GM21390 (cell line): ENCODE results near the gene THRSP.
"Not testable (repeated sequence)": the region's sequence is repeated elsewhere in the genome, so short reads cannot be mapped to it uniquely, and the experiment has no call there.

Experiments
- ATAC-seq: cut with Tn5 transposase; IDR thresholded peaks from one replicate; pipeline ENCODE4 v1.9.1; 2021; ENCODE audit not compliant: unreplicated experiment

The THRSP gene

DNA sequence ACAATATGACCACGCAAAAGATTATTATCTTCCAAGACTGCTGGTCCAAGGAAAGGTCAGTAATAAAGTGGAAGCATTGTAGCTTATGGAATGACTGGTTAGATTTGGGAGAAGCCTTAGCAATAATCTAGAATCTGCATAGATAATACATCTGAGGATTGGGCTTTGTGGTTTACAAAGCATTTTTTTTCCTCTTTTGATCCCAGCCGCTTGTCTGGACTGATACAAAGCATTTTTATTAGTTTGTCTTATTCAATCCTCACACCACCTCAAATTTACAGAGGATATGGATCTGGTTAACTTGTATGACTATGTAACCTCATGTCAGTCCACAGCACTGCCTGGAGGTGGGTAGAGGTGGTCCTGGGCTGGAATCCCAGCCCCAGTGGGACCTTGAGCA is 990 bp upstream of the THRSP start:
- ATAC-seq, result no peak

- ATAC-seq, result no peak
Measured at GRCh38 chr11:78065203-78065602, 1.5 kb downstream of the THRSP start.

DNA sequence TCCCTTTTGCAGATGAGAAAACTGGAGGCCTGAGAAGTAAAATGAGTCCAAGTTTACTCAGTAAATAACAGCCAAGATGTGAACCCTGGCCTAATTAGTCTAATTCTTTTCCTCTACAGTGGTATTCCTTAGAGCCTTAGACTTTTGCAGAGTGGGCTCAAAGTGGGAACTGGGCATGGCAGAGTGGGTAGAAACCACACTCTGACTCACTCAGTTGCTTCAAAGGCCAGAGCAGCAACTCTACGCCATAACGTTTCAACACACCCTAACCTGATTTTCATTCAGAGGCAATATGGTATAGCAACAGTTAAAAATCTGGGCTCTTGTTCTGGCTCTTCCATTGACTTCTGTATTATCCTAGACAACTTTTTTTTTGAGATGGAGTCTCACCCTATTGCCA is 2.8 kb downstream of the THRSP start:
- no peak for ATAC-seq

GRCh38 chr11:78067704-78068103 is 4.0 kb downstream of the THRSP start:
- no peak for ATAC-seq

- no peak for ATAC-seq
Measured at GRCh38 chr11:78069465-78069864, 5.8 kb downstream of the THRSP start.

GRCh38 chr11:78070621-78071020 is 7.0 kb downstream of the THRSP start:
- no peak for ATAC-seq

DNA sequence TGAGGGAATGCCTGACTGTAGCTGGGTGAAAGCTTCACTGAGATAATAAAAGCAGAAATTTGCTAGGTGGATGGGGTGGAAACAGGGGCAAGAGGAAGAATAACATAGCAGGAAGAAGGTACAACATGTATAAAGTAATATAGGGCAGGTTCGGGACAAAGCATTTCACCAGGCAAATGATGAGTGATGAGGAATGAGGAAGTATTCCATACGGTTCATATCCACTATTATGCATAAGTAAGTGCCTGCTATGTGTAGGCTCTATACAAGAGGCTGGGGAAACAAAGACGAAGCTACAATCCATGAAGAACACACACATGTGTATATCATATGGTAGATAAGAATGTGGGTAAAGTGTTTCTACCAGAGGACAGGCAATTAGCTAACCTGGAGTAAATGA is 8.1 kb downstream of the THRSP start:
- ATAC-seq, result no peak

DNA sequence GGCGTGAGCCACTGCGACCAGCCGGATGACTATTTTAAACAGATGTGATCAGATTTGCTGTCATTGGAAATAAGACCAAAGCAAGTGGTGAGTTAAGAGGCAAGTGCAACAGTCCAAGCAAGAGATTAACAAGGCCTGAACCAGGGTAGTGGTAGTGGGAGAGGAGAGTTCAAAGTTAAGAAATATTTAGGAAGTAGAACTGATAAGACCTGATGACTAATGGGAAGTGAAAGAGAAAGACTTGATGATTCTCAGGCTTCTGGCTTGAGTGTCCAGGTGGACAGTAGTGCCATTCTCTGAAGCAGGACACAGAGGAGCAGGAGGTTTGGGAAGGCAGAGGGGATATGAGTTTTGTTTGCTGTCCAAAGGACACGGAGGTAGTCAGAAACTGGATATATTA is 8.8 kb downstream of the THRSP start:
- no peak for ATAC-seq

DNA sequence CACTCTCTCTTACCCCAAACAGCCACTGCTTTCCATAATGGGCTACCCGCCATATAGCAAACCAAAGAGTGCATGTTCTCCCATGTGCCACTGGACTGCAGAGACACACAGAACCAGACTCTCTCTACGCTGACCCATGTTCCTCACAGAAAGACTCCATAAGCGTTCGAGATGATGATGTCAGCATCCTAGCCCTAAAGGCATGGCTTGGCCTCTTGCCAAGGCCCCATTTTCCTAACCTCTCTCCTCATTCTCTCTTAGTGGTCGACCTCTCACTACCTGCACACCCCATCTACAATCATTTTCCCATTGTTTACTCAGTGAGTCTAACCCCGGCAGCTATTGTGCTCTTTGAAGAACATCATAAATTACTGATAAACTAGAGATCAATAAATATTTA is 11.1 kb downstream of the THRSP start:
- no peak for ATAC-seq

GRCh38 chr11:78076733-78077403 is 13.2 kb downstream of the THRSP start:
- no peak for ATAC-seq

- not testable (repeated sequence) for ATAC-seq
Measured at GRCh38 chr11:78077592-78077991, 13.9 kb downstream of the THRSP start.

DNA sequence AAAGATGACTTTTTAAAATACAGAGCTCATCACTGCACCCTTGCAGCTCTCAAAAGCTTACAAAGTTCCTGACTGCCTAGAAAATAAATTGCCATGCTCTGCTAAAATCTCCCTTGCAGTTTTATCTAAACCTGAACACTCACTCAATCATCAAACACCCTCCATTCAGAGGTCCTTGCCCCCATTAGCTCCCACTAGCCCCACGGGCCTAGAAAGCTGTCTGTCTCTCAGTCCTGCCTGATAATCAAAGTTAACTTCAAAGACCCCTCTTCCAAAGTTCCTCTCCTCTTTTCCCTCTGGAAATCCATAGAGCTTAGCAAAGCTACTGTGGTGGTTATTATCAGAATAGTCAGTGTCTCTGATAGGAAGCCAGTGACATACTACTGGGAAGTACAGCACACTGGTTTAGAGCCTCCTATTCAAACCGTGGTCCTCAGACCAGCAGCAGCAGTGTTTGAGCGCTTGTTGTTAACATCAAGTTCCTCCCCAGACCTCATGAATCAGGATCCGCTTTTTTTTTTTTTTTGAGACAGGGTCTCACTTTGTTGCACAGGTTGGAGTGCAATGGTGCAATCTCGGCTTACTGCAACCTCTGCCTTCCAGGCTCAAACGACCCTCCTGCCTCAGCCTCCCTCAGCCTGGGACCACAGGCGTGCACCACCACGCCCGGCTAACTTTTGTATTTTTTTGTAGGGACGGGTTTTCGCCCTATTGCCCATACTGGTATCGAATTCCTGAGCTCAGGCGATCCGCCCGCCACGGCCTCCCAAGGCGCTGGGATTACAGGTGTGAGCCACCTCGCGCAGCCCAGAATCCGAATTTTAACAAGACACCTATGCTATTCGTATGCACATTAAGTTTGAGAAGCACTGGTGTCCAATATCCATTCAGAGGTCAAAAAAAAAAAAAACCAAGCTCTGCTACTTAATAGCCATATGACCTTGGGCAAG is 14.8 kb downstream of the THRSP start:
- ATAC-seq, result no peak

GRCh38 chr11:78079232-78080083 is 15.8 kb downstream of the THRSP start, which contains the start of gene NDUFC2:
Gene NDUFC2 (minus strand): TSS chr11:78079862. CDS start chr11:78079744, 118 bp downstream.
- peak; percentile 68 for ATAC-seq

DNA sequence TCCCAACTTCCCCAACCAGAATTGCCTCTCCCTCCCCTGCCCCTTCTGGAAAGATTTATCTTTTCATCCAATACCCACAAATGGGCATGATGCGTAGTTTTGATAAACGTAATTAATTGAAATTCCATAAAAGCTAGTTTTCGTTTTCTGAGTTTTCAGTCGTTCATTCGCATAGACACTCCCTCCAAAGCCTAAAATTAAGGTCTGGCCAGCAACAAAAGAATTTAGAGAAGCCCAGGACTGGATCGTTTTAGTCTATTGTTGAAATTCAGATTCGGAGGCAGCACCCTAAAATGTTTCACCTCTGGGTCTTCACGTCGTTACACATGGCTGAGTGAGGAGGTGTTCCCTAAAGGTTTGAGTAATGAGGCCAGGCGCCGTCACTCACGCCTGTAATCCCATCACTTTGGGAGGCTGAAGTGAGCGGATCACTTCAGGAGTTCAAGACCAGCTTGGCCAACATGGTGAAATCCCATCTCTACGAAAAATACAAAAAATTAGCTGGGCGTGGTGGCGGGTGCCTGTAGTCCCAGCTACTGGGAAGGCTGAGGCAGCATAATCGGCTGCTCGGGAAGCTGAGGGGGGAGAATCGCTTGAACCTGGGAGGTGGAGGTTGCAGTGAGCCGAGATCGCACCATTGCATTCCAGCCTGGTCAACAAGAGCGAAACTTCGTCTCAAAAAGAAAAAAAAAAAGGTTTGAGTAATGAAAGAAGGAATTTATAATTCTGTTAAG is 16.6 kb downstream of the THRSP start:
- no peak for ATAC-seq

DNA sequence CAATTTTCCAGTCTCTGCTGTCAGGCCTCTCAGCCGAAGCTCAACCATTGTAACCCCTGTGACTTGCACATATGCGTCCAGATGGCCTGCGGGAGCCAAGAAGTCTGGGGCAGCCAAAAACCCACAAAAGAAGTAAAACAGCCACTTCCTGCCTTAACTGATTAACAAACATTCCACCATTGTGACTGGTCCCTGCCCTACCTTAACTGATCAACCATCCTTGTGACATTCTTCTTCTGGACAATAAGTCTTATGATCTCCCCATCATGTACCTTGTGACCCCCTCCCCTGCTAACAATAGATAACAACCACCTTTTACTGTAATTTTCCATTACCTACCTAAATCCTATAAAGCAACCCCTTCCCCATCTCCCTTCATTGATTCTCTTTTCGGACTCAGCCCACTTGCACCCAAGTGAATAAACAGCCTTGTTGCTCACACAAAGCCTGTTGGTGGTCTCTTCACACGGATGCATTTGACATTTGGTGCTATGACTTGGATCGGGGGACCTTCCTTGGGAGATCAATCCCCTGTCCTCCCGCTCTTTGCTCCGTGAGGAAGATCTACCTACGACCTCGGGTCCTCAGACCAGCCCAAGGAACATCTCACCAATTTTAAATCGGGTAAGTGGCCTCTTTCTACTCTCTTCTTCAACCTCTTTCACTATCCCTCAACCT is 17.3 kb downstream of the THRSP start:
- no peak for ATAC-seq

DNA sequence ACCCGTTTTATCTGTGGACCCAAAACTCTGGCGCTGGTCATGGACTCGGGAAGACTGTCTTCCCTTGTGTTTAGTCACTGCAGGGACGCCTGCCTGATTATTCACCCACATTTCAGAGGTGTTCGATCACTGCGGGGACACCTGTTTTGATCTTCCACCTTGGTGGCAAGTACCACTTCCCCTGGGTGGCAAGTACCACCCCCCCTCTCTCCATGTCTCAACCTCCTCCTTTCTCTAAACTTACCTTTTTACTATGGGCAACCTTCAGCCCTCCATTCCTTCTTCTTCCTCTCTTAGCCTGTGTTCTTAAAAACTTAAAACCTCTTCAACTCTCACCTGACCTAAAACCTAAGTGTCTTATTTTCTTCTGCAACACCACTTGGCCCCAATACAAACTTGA is 17.9 kb downstream of the THRSP start:
- no peak for ATAC-seq

GRCh38 chr11:78082146-78082545 is 18.5 kb downstream of the THRSP start:
- no peak for ATAC-seq

DNA sequence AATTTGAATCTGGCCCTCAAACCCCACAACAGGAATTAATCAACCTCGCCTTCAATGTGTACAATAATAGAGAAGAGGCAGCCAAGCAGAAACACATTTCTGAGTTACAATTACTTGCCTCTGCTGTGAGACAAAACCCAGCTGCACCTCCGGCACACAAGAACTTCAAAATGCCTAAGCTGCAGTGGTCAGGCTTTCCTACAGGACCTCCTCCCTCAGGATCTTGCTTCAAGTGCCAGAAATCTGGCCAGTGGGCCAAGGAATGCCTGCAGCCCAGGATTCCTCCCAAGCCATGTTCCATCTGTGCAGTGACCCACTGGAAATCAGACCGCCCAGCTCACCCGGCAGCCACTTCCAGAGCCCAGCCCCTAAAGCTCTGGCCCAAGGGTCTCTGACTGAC is 19.4 kb downstream of the THRSP start:
- ATAC-seq, result no peak

DNA sequence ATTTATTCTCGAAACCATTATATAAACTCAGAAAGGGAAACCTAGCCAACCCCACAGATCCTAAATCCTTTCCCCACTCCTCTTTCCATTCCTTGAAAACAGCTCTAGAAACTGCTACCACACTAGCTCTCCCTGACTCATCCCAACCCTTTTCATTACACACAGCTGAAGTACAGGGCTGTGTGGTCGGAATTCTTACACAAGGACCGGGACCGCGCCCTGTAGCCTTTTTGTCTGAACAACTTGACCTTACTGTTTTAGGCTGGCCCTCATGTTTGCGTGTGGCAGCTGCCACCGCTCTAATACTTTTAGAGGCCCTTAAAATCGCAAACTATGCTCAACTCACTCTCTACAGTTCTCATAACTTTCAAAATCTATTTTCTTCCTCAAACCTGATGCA is 20.8 kb downstream of the THRSP start:
- not testable (repeated sequence) for ATAC-seq

GRCh38 chr11:78085972-78086371 is 22.3 kb downstream of the THRSP start:
- ATAC-seq, result no peak
